HG02852 (cell line): ENCODE measurements around the gene PTP4A2.

Experiments used
- ATAC-seq: cut with Tn5 transposase; IDR thresholded peaks from one replicate; pipeline ENCODE4 v1.9.1; 2021; ENCODE audit warnings: mild to moderate bottlenecking, moderate library complexity; ENCODE audit not compliant: unreplicated experiment

The PTP4A2 gene

DNA sequence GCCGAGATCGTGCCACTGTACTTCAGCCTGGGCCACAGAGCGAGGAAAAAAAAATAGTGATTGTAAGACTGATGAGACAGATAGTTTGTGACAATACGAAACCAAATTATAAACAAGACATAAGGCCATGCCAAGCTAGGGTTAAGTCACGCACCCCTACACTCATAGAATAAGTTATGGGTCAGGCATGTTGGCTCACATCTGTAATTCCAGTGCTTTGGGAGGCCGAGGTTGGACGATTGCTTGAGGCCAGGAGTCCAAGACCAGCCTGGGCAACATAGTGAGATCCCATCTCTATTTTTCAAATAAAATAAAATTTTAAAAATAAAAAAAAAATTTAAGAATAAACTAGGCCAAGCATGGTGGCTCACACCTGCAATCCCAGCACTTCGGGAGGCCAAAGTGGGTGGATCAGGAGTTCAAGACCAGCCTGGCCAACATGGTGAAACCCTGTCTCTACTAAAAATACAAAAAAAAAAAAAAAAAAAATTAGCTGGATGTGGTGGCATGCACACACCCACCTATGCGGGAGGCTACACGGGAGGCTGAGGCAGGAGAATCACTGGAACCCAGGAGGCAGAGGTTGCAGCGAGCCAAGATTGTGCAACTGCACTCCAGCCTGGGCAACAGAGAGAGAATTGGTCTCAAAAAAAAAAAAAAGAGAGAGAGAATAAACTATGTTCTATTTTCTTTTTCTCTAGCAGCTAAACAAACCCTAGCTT lies 72.3 kb downstream of the PTP4A2 start:
- no peak for ATAC-seq

DNA sequence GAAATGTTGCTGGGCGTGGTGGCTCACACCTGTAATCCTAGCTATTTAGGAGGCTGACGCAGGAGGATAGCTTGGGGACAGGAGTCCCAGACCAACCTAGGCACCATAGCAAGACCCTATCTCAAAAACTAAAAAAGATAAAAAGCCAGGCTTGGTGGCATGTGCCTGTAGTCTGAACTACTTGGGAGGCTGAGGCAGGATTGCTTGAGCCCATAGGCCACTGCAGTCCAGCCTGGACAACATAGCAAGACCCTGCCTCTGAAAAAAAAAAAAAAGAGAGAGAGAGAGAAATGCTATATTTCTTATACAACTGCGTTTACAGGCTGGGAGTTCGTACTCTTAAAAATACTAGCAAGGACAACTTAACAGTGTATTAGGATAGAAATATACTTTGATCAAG lies 76.1 kb downstream of the PTP4A2 start:
- no peak for ATAC-seq

DNA sequence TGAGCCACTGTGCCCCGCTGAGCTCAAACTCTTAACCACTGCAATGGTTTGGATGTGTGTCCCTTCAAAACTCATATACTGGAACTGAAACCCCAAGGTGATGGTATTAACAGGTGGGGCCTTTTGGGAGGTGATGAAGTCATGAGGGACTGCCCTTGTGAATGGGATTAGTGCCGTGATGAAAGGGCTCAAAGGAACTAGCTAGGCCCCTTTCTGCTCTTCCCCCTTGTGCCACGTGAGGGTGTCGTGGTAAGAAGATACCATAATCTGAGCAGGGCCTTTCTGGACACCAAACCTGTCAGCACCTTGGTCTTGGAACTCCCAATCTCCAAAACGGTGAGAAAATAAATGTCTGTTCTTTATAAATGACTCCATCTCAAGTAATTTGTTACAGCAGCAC lies 76.8 kb downstream of the PTP4A2 start:
- no peak for ATAC-seq

DNA sequence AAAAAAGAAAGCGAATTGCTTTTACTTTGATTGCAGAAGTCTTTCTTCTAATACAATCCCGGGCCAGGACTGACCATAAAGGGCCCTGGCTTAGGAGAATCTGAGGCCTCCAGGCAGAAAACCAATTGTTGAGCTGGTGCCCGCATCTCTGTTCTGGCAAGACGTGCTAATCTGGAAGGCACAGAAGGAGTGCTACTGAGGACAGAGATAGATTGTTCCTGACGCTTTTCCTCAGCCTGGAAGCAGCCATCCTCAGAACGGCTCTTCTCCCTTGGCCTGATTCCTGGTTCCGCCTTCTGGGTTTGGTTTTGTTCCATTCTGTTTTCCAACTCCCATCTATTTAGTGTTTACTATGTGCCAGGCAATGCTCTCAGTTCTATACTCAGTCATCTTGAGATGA lies 77.6 kb downstream of the PTP4A2 start:
- ATAC-seq = no peak

DNA sequence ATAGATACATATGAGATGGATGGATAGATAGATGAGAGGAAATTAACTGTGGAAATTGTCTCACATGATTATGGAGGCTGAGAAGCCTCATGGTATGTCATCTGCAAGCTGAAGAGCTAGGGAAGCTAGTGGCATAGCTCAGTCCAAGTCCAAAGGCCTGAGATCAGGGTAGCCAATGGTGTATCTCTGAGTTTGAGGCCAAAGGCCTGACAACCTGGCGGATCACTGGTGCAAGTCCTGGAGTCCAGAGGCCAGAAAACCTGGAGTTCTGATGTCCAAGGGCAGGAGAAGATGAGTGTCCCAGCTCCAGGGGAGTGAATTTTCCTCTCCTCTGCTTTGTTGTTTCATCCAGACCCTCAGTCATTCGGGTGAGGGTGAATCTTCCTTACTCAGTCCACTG lies 78.4 kb downstream of the PTP4A2 start:
- ATAC-seq = no peak

DNA sequence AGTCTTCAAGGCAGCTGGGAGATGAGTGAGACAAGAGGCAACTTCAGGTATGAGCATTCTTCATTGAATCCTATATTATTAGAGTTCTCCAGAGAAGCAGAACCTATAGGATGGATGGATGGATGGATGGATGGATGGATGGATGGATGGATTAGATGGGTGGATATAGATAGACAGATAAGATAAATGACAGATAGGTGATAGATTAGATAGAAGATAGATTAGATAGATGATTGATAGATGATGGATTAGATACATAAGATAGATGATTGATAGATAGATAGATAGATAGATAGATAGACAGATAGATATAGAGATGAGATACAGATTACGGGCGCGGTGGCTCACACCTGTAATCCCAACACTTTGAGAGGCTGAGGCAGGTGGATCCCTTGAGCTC lies 79.1 kb downstream of the PTP4A2 start:
- ATAC-seq = no peak

DNA sequence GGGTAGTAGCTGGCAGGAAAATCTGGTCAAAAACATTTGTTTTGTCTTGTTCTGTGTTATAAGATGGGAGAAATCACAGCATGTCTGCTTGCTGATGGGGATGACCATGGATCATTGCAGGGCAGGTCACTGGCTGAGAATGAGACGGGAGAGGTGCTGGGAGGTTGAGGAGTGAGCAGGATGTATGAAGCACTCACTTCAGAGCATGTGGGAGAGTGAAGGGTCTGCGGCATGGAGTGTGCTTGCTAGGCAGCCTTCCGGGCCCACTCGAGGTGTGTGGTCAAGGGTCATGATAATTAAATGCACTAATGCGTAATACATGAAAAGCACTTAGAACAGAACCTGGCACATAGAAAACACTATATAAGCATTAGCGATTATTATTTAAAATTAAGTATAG lies 80.3 kb downstream of the PTP4A2 start:
- ATAC-seq = no peak
